Glomerular visceral epithelial cell (primary cell): ENCODE data around the gene PRAC1.
A peak's percentile ranks its signal among the peaks of the same experiment; 100 is the strongest.
"Not testable (repeated sequence)": the region's sequence is repeated elsewhere in the genome, so short reads cannot be mapped to it uniquely, and the experiment has no call there.

Source experiments
- DNase-seq: peaks from one replicate; pipeline ENCODE4 v3.0.0-alpha.2; 2016; ENCODE audit errors: extremely low spot score

Gene PRAC1

DNA sequence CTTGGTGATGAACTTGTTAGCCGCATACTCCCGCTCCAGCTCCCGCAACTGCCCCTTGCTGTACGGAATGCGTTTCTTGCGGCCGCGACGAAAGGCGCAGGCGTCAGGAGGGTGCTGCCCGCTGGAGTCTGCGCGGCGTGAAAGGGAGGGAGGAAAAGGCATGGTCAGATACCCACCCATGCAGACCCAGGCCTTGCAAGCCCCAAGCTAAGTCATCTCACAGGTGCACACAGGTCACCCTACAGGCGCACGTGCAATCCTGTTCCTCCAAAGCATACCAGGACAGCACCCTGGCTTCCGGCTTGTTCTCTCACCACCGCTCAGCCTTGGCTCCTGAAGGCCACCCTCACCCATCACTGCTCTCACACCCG lies 4.6 kb upstream of the PRAC1 start:
- DNase-seq = no peak

DNA sequence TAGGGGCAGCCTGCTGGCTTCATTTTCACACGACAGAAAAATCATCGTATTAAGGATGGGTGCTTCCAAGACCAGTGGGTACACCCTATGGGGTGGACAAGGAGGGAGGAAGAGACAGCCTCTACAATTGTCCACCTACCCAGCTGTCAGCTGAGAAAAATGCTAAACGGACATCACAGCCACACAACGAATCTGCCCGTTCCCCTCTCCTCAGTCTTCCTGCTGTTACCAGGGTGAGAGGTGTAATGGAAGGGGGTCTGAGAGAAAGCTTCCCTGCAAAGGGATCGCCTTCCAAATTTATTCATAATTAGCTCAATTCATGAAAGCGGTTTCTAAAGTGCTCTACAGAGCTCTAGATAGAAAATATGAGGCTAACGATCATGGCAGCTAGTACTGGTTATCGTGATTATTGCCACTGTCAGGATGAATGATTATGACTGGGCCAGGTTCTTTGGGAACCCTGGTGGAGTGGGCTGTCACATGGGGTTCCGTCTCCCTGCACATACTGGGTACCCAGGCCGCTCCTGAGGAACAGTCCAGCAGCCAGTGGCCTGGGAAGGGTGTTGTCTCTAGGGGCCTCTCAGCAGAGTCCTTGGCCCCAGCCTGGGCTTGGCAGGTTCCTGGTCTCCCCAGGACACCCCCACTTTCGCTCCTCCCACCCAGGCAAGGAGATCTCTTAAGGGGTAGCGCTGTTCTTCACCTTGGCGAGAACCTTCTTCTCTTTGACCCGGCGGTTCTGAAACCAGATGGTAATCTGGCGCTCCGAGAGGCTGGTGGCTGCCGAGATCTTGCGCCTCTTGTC lies 4.0 kb upstream of the PRAC1 start:
- no peak for DNase-seq

DNA sequence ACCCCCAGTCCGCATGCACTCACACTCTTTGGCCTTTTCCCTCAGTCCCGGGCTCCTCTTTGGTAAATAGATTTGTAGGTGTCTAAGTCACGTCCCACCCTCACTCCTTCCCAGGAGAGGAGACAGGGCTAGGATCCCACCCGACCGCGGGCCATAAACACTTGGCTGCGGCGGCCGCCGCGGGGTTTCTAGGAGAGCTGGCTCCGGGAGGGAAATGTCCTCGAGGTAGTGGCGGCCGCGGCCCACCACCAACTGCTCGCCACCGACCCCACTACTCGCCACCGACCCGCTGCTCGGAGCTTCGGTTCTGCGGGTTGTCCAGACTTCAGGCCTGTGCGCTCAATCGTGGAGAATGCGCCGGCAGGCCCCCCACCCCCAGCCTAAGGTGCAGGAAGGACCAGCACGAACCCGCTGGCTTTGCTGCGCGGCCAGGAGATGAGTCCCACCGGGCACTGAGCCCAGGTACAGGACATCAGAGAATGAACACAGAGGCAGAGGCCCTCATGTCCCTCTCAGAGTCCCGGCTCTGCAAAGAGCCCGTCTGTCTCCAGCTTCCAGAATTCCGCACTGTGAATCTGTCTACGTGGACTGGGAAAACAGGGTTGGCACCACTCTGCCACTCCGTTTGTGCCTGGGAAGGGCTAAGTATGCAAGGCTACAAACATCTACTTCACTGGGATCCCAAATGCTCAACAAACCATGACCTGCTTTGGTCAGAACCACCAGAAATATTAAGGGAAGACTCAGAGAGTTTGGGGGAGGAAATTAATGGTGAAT lies 3.2 kb upstream of the PRAC1 start:
- DNase-seq = peak; percentile 20

DNA sequence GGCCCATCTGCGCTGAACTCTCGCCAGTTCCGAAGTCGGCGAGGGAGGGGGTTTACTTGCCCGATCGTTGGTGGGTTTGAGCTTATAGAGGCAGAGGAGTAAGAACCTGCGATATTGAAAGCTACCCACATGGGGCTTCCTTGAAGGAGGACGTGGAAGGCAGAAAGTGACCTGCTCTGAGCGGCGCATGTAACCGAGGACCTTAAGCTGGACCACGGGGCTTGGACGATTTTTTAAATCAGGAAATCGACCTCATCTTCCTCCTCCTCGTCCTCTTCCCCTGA lies 2.6 kb upstream of the PRAC1 start:
- no peak for DNase-seq

DNA sequence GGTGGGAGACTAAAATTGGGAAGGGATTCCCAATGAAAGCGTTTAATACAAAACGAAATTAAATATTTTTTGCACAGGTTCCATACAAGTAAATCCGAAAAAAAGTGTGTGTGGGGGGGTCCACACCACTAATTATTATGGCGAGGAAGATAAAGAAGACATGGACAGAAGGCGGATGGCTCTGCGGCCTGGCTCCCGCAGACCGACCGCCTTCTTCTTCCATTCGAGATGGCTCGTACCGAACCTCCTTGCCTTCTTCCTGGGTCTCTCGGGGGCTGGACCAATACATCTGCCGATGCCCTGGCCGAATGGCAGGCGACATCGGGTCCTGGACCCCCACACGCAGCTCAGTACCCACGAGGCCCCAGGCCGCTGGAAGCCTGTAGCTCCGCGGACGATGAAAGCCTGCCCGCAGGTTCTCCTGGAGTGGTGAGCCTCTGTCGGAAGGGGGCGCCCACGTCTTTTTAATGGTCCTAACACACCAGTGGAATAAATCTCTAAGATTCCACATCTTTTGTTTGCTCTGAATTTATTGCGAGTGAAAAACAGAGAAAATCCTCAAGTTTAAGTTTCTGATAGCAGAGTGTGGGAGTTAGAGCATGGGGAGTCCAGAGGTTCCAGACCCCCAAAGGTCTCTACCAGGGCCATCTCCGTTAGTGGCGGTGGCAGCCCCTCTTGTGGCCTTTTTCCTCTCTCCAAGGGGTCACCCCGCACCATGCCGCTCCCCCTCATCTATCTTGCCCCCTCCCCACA lies 2.1 kb upstream of the PRAC1 start:
- peak; percentile 79 for DNase-seq

DNA sequence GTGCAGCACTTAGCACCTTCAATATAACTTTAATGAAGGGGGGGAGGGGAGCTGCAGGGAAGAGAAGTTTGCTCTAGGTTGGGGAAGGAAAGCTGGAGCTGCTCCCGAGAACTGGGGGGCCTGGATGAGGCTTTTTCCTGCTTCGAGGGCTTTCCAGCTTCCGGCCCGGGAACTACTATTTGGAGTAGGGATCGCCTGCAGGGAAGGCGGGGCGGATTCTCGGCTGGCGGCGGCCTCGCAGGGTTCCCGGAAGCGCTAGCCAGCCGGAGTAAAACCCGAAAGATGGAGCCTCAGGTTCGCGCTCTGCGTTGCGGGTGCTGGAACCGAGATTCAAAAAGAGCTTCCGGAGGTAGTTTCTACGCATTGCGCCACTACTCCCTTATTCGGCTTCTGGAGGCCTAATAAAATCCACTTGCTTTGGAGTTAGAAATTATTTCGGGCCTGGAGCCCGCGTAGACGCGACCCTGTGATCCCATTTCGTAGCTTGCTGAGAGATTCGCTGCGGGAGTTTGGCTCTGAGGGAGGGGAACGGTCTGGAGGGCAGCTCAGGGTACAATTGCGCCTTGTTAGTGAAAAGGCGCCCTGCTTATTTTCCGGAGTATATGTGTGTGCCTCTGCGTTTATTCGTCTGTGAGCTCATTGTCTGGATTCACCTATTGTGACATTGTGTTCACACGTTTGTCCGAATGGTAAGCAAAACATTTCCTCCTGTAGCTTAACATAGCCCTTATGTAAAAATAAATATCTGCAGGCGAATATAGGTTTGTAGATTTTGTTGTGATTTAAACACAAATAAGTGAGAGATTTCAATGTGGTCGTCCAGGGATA lies 1.3 kb upstream of the PRAC1 start:
- no peak for DNase-seq

DNA sequence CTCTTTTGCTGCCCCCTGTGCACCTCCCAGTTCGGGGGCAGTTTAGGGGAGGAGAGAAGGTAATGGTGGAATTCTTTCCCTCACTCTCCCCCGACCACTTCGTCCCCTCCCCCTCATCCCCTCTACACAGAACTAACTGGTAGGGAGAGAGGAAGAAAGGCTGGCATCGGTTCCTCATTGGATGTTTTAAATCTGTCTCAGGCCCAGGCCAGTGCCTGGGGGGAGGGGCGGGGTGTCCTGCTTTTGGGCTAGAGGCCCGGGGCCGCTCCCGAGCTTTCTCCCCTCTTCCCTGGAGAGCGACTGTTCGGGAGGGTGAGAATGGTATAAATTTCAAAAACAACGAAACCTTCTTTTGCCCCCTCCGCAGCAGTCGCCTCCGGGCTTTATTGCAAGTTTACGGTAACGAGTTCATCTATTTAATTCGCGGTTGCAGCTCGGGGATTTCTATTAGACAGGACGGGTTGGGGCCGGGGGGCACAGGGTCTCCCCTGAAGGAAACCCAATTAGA lies 651 bp upstream of the PRAC1 start, which contains the start of gene PRAC2:
PRAC2 (plus strand) TSS at position 271 of the 508 bp plus-strand sequence. CDS start 1,226 bp downstream, outside the sequence.
- DNase-seq = no peak

DNA sequence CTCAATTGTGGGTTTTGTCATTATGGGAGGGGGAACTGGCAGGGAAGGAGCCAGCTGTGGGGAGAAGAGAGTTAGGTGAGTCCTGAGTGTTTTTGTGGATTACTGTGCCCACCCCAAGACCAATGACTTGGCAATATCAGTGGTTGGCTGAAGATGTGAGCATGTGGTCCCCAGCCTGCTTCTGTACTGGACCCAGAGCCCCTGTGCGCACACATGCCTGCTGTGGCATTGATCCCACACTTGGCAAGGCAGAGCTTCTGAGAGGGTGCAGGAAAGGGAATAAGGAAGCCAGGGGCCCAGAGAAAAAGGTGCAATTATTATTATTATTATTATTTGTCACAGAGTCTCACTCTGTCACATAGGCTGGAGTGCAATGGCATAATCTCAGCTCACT lies 1.3 kb downstream of the PRAC1 start:
- DNase-seq = no peak

DNA sequence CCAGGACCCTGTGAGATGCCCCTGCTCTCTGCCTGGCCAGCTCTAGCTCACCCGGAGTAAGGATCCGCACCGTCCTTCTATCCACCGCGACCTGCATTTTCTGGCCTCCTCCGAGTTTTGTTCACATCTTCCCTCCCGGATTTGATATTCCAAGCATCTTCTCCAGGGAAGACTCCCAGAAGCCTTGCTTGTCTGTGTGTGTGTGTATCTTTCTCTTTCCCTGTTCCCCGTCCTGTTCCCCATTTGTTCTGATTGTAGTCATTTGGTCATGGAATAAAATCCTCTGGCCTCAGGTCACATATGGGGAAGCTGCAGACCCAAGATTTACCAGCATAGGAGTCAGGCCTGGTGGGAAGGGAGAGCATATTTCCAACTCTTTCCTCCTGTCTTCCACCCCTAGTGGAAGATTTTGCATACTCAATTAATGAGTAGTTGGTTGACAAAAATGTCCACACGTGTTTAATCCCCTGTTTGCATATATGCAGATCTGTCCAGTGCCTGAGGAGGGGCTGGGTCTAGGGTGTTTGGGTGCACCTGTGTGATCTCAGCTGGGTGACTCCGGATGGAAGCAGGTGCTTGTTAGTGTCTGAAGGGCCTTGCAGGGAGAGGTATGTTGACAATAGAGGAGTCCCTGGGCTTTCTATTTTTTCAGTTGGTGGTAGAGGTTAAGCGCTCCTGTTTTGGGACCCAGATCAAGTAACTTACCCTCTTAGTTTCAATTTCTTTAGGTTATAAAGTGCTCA lies 1.9 kb downstream of the PRAC1 start:
- no peak for DNase-seq

DNA sequence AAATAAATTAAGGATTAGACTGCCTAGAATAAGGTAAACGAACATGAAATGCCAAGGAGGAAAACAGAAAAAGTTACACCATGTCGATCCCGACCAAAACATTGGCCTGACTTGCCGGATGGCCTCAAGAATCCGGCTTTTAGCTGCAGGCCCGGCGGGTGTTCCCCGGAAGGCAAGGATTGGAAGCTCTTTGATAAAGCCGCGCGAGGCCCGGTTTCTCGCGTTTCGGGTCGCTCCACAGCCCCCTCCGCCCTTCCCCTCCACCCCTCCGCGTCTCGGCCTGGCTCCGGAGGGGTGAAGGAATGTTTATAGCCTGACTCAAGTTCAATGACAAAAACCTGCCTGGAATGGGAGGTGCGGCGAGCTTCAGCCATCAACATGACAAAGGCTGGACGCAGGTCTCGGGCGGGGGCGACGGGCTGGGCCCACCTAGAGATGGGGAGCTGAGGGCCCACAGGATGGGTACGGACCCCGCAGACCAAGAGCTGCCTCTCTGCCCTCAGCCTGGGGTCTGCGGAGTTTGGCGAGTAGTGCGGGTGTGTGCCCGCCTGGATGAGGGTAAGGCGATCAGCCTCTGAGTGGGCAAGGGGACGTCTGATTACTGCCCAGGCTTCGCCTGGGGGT lies 2.6 kb downstream of the PRAC1 start:
- DNase-seq = no peak

DNA sequence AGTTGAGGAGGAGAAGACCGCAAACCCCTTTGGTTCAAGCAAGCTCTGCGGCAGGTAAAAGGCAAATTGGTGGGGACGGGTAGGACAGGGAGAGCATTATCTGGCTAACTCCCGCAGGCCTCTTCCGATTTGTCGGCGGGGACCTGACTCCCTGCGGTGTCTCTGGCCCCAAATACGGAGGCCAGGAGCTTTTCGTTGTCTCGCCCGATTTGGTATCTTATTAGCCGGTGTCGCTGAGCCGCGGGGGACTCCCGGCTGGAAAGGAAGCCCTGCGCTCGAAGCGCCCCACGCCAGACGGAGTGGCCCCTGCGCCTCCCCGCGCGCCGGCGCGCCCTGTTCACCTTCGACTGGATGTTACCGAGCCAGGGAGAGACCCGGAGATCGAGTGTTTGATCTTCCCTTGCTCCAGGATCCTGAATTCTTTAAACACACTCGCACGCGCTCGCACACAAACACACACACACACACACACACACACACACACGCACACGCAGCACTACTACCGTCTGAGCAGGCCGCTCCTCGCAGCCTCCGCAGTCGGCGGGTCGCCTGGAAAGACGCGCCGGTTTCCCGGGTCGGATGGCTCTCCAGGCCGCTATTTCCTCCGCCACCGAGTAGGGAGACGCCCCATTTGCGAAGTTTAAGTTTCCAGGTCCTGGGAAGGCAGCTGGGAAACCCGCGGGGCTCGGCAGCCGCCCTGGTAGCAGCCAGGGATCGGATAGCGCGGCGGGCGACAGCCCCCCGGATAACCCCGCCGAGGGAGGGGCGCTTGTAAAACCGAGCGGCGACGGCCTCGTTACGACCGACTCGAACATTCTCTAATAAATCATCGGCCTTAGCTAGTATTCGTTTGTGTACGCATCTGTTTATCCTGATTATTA lies 3.3 kb downstream of the PRAC1 start:
- DNase-seq = no peak

DNA sequence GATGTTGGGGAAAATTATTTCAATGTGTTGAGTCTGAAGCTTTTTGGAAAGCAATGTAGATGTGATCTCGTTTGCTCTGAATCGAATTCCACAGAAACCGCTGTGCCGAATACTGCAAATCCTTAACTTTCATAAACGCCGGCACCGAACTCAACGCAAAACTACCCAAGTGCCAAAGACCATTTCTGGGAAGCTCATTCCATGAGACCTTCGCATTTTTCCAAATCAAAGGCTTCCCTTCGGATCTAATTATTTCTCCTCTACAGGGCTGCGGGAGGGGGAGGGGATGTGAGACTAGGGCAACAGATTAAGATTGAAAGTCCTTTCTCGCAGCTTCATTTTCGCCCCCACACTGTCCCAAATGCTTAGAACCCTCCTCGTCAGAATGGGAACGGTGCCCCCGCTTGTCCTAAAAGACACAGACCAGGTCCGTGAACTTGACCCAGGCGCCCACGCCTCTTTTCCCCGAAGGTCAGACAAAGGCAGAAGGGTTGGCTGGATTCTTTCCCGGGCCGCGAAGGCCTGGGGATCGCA lies 4.0 kb downstream of the PRAC1 start:
- DNase-seq = no peak

DNA sequence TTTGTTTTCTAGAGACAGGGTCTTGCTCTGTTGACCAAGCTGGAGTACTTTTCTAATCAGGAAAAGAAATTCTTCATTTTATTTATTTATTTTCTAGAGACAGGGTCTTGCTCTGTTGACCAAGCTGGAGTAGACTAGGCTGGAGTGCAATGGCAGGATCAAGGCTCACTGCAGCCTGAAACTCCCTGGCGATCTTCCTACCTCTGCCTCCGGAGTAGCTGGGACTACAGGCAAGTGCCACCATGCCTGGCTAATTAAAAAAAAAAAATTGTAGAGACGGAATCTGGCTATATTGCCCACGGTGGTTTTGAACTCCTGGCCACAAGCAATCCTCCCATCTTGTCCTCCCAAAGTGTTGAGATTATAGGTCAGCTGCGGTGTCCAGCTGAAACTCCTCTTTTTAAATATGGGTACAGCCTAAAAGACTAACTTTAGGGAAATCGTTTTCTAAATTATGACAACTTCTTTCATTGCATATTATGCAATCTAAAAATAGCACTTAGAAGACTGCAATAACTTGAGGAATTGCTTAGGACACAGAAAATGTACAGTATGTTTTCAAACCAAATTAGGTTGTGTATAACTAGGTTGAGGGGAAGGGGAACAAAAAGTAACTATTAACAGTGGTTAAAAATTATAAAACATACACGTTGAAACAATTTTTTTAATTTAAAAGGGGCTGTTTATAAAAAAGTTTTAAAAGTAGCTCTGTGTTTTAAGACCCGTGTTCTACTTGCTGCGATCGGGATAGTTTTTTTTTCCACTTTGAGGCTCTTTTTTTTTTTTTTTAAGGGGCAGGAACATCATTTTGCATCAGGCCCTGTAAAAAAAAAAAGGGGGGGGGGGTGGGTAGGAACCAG lies 4.7 kb downstream of the PRAC1 start:
- DNase-seq = no peak

DNA sequence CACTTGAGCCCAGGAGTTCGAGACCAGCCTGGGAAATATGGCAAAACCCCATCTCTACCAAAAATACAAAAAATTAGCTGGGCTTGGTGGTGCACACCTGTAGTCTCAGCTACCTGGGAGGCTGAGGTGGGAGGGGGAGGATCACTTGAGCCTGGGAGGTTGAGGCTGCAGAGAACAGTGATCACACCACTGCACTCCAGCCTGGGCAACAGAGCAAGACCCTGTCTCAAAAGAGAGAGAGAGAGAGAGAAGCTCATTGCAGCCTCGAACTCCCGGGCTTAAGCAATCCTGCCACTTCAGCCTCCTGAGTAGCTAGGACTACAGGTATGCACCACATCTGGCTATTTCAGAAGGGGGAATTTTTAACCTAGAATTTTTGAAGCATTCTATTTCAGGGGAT lies 5.8 kb downstream of the PRAC1 start:
- not testable (repeated sequence) for DNase-seq

DNA sequence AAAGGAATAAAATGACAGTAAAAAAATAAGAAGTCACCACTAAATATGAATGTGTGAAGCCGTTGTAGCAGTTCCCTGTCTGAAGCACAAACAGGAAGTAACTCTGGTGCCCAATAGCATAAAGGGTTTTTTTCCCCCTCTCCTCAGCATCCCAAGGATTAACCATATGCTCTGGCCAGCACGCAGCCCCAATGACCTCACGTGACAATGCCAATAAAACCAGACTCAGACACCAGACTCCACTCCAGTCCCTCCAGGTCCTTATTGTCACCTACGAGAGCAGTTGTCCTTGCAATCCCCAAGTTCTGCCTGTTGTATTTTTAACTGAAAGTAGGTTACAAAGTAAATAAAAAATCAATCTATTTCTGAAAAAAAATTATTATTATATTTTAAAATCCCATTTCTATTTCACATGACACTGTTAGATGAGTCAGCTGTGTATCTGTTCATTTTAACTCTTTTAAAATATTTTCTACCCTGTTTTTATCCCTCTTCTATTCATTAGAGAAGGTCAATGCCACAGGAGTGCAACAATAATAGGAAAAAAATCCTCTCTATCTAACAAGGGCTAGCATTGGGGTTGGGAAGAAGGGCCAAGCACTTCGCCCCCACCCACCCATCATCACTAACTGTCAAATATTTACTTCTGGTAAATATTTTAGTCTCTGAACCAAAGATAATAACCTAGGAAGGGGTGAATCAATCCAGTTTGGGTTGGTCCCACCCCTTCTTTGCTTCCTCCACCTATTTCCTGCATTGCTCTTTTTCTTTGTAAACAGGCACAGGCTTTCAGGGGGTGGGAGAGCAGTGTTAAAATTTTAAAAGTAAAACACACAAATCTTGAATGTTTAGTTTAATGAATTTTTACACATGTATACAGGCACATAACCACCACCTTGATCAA lies 6.6 kb downstream of the PRAC1 start:
- no peak for DNase-seq

DNA sequence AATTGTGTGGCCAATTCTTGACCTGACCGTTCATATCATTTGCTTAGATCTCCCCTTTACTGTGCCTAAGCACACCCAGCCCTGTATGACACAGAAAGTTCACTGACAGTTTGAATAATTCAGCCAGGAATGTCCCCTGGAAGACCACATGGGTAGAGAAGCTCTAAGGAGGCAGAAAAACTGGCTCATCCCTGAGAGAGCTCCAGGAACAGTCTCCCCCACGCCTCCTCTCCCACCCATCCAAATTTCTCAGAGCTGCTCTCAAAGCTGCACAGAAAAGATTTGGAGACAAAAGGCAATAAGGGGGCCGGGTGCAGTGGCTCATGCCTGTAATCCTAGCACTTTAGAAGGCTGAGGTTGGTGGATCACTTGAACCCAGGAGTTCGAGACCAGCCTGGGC lies 11.2 kb downstream of the PRAC1 start:
- no peak for DNase-seq
